ENCODE data around the gene DDX21. TPM values are rescaled to one million over a fixed set of nuclear protein-coding genes. Genes with fewer than 3 reads are reported as not detected.

The DDX21 gene
- total and polyA plus RNA-seq, 9 of the 15 experiments (the other 6 are each of a cell fraction or from before 2014, with no cell fraction given), result 143 to 365 (median 281) TPM

DNA sequence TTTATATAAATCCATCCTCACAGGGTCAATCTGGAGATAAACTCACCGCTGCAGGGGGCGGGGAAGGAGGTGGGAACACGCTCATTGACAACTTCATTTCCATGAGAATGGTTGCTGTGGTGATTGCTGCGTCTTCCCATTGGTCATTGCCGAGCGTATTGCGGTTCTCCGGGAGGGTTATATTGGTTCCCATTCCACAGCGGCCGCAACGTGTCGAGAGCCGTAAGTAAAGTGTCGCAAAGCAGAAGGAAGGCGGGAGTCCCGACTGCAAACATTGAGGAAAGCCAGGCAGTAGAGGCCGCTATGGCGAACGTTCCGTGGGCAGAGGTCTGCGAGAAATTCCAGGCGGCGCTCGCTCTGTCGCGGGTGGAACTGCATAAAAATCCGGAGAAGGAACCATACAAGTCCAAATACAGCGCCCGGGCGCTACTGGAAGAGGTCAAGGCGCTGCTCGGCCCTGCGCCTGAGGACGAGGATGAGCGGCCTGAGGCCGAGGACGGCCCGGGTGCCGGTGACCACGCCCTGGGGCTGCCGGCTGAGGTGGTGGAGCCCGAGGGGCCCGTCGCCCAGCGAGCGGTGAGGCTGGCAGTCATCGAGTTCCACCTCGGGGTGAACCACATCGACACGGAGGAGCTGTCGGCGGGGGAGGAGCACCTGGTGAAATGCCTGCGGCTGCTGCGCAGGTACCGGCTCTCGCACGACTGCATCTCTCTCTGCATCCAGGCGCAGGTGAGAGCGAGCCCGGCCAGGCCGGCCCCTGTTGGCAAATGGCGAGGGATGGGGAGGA lies 32.8 kb downstream of the DDX21 start, which contains the start of gene KIFBP (continued):
- TF ChIP-seq, protein P1, sequence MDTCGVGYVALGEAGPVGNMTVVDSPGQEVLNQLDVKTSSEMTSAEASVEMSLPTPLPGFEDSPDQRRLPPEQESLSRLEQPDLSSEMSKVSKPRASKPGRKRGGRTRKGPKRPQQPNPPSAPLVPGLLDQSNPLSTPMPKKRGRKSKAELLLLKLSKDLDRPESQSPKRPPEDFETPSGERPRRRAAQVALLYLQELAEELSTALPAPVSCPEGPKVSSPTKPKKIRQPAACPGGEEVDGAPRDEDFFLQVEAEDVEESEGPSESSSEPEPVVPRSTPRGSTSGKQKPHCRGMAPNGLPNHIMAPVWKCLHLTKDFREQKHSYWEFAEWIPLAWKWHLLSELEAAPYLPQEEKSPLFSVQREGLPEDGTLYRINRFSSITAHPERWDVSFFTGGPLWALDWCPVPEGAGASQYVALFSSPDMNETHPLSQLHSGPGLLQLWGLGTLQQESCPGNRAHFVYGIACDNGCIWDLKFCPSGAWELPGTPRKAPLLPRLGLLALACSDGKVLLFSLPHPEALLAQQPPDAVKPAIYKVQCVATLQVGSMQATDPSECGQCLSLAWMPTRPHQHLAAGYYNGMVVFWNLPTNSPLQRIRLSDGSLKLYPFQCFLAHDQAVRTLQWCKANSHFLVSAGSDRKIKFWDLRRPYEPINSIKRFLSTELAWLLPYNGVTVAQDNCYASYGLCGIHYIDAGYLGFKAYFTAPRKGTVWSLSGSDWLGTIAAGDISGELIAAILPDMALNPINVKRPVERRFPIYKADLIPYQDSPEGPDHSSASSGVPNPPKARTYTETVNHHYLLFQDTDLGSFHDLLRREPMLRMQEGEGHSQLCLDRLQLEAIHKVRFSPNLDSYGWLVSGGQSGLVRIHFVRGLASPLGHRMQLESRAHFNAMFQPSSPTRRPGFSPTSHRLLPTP (IDR thresholded peaks at IDR 0.05; ENCODE audit: borderline replicate concordance, extremely low read depth, insufficient read length), result no peak
- TF ChIP-seq, protein P2, sequence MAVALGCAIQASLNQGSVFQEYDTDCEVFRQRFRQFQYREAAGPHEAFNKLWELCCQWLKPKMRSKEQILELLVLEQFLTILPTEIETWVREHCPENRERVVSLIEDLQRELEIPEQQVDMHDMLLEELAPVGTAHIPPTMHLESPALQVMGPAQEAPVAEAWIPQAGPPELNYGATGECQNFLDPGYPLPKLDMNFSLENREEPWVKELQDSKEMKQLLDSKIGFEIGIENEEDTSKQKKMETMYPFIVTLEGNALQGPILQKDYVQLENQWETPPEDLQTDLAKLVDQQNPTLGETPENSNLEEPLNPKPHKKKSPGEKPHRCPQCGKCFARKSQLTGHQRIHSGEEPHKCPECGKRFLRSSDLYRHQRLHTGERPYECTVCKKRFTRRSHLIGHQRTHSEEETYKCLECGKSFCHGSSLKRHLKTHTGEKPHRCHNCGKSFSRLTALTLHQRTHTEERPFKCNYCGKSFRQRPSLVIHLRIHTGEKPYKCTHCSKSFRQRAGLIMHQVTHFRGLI (CRISPR knock-in tag; IDR thresholded peaks at IDR 0.05), result no peak
- TF ChIP-seq JUND (IDR thresholded peaks at IDR 0.05; ENCODE audit: borderline replicate concordance, low read depth, low read length) (peak; percentile 61), JUND (tag; IDR thresholded peaks at IDR 0.05; ENCODE audit: borderline replicate concordance, low read depth, low read length) (no peak), RCOR1 (IDR thresholded peaks at IDR 0.05; ENCODE audit: borderline replicate concordance in 1 of 2, low read depth in 2 of 2, low read length in 2 of 2) (peak in 1 of 2 experiments; percentile 59; a peak in 1 of 4 replicates), MEF2A (IDR thresholded peaks at IDR 0.05; ENCODE audit: control insufficient read depth, low read depth, low read length) (no peak), FOXK2 (conservative IDR thresholded peaks at IDR 0.05 in 1 of 2, IDR thresholded peaks at IDR 0.05 in 1 of 2; ENCODE audit: low read depth in 2 of 2) (peak; percentile 93 to 95), ZBTB1 (CRISPR knock-in tag; IDR thresholded peaks at IDR 0.05; ENCODE audit: borderline replicate concordance, low read depth) (no peak), ZNF347 (CRISPR knock-in tag; IDR thresholded peaks at IDR 0.05; ENCODE audit: low read depth) (no peak), FOS (IDR thresholded peaks at IDR 0.05; ENCODE audit: extremely low read depth, insufficient read length) (peak; percentile 81), SREBF2 (CRISPR knock-in tag; IDR thresholded peaks at IDR 0.05) (peak; percentile 31; the same call in 1 of the 2 replicates), SLC30A9 (CRISPR knock-in tag; IDR thresholded peaks at IDR 0.05) (no peak), TAF1 (IDR thresholded peaks at IDR 0.05; ENCODE audit: control insufficient read depth, extremely low read depth, insufficient read depth, low read length, severe bottlenecking) (peak; percentile 85), TBL1XR1 (IDR thresholded peaks at IDR 0.05; ENCODE audit: low read length in 2 of 2) (peak in 1 of 2 experiments; percentile 57; a peak in 1 of 4 replicates), SUPT5H (IDR thresholded peaks at IDR 0.05) (peak; percentile 89)
- TF ChIP-seq, protein P3, sequence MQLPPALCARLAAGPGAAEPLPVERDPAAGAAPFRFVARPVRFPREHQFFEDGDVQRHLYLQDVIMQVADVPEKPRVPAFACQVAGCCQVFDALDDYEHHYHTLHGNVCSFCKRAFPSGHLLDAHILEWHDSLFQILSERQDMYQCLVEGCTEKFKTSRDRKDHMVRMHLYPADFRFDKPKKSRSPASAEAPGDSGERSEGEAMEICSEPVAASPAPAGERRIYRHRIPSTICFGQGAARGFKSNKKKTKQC (CRISPR knock-in tag; IDR thresholded peaks at IDR 0.05), result peak; percentile 67; the same call in 1 of the 2 replicates
- TF ChIP-seq, protein P4, sequence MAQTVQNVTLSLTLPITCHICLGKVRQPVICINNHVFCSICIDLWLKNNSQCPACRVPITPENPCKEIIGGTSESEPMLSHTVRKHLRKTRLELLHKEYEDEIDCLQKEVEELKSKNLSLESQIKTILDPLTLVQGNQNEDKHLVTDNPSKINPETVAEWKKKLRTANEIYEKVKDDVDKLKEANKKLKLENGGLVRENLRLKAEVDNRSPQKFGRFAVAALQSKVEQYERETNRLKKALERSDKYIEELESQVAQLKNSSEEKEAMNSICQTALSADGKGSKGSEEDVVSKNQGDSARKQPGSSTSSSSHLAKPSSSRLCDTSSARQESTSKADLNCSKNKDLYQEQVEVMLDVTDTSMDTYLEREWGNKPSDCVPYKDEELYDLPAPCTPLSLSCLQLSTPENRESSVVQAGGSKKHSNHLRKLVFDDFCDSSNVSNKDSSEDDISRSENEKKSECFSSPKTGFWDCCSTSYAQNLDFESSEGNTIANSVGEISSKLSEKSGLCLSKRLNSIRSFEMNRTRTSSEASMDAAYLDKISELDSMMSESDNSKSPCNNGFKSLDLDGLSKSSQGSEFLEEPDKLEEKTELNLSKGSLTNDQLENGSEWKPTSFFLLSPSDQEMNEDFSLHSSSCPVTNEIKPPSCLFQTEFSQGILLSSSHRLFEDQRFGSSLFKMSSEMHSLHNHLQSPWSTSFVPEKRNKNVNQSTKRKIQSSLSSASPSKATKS (CRISPR knock-in tag; IDR thresholded peaks at IDR 0.05), result no peak

Data from K562 (cell line).